ENCODE results near the gene ZBTB17. TPM values are rescaled to one million over a fixed set of nuclear protein-coding genes. Genes with fewer than 3 reads are reported as not detected.

The ZBTB17 gene
- total RNA-seq, 1 experiment from 2014 or later, result 41.6 TPM

DNA sequence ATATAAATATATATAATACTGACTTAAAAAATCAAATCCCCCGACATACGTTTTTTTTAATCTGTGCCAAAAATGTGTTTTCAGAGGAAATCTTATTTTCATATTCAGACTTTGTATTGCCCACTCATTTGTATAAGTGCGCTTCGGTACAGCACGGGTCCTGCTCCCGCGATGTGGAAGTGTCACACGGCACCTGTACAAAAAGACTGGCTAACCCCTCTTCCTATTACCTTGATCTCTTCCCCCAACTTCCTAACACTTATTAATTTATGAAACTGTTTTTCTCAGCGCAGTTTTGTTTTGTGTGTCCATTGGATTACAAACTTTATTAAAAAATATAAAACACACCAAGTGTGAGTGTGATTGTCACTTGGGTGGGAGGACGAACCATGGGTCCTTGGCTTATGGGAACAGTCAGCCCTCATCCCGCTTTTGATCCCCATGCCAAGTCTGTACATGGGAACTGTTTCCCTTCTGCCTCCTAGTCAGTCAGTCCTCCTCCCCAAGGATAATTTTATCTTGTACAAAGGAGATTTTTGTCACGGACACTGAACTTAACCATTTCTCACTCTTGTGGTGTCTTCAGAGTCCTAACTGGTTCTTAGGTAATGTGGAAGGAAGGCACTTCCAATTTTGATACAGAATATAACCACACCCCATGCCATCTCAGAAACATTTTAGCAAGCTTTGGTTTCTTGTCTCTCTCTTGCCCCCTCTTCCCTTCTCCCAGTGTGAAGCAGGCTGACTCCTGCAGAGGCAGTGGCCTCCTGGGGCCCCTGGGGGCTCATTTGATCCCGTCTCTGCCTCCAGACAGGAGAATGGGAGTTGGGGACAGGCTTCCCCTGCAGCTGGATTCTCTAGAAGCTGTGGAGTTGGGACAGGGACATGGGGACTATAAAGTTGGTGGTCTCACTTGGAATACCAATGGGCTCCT lies 35.5 kb downstream of the ZBTB17 start:
- H3K27me3 ChIP-seq (ENCODE audit: control insufficient read depth, insufficient read depth, low read length), result no peaks in the 10 kb centered on the region
- in situ Hi-C loops (cut with HindIII; ENCODE audit: low pct_unique_long_range_greater_than_20kb, low sequenced_read_pairs) (no loop called here), intact Hi-C loops (cut with micrococcal nuclease; ENCODE audit: unreplicated experiment) (no loop called here)
- ChIA-PET CTCF (no interaction called here), POLR2A (interaction anchor here (0.6 kb wide), 1 partner anchor 490 kb away, joined by 3 read pairs; no protein-coding TSS in a partner anchor)
- DNase-seq (ENCODE audit: low read depth, low spot score) (no peak), ATAC-seq (no peak)
- no peaks in the 10 kb centered on the region for H3K9me3 ChIP-seq (ENCODE audit: control insufficient read depth, insufficient read depth, low read depth, low read length)
- TF ChIP-seq, protein P1, sequence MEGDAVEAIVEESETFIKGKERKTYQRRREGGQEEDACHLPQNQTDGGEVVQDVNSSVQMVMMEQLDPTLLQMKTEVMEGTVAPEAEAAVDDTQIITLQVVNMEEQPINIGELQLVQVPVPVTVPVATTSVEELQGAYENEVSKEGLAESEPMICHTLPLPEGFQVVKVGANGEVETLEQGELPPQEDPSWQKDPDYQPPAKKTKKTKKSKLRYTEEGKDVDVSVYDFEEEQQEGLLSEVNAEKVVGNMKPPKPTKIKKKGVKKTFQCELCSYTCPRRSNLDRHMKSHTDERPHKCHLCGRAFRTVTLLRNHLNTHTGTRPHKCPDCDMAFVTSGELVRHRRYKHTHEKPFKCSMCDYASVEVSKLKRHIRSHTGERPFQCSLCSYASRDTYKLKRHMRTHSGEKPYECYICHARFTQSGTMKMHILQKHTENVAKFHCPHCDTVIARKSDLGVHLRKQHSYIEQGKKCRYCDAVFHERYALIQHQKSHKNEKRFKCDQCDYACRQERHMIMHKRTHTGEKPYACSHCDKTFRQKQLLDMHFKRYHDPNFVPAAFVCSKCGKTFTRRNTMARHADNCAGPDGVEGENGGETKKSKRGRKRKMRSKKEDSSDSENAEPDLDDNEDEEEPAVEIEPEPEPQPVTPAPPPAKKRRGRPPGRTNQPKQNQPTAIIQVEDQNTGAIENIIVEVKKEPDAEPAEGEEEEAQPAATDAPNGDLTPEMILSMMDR (IDR thresholded peaks at IDR 0.05), result no peak
- TF ChIP-seq, protein P2, sequence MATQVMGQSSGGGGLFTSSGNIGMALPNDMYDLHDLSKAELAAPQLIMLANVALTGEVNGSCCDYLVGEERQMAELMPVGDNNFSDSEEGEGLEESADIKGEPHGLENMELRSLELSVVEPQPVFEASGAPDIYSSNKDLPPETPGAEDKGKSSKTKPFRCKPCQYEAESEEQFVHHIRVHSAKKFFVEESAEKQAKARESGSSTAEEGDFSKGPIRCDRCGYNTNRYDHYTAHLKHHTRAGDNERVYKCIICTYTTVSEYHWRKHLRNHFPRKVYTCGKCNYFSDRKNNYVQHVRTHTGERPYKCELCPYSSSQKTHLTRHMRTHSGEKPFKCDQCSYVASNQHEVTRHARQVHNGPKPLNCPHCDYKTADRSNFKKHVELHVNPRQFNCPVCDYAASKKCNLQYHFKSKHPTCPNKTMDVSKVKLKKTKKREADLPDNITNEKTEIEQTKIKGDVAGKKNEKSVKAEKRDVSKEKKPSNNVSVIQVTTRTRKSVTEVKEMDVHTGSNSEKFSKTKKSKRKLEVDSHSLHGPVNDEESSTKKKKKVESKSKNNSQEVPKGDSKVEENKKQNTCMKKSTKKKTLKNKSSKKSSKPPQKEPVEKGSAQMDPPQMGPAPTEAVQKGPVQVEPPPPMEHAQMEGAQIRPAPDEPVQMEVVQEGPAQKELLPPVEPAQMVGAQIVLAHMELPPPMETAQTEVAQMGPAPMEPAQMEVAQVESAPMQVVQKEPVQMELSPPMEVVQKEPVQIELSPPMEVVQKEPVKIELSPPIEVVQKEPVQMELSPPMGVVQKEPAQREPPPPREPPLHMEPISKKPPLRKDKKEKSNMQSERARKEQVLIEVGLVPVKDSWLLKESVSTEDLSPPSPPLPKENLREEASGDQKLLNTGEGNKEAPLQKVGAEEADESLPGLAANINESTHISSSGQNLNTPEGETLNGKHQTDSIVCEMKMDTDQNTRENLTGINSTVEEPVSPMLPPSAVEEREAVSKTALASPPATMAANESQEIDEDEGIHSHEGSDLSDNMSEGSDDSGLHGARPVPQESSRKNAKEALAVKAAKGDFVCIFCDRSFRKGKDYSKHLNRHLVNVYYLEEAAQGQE (IDR thresholded peaks at IDR 0.05; ENCODE audit: insufficient read depth in 1 of 2, low read depth in 2 of 2, low read length in 1 of 2), result no peak
- no peak overlapping the region for H3K27ac ChIP-seq (ENCODE audit: low read length)
- H3K36me3 ChIP-seq (ENCODE audit: control insufficient read depth, insufficient read depth, low read length), result peaks cover 13% of the 10 kb centered on the region
- peaks cover 18% of the 10 kb centered on the region for H3K4me1 ChIP-seq (ENCODE audit: control insufficient read depth, insufficient read depth, low read length)
- H3K4me3 ChIP-seq (ENCODE audit: low read depth in 2 of 2, low read length in 2 of 2), result no peak overlapping the region
- BruUV-seq (replicated peaks), result no TSS peak

GRCh38 chr1:15939181-15940109 lies 36.5 kb downstream of the ZBTB17 start:
- H3K4me1 ChIP-seq (ENCODE audit: control insufficient read depth, insufficient read depth, low read length), result peaks cover 18% of the 10 kb centered on the region
- H3K27me3 ChIP-seq (ENCODE audit: control insufficient read depth, insufficient read depth, low read length), result no peaks in the 10 kb centered on the region
- peak; percentile 68 for ATAC-seq
- H3K36me3 ChIP-seq (ENCODE audit: control insufficient read depth, insufficient read depth, low read length), result peaks cover 10% of the 10 kb centered on the region
- intact Hi-C loops (cut with micrococcal nuclease; ENCODE audit: unreplicated experiment), result no loop called here
- CTCF ChIA-PET, result no interaction called here
- BruUV-seq (replicated peaks), result no TSS peak
- DNase-seq (ENCODE audit: low read depth, low spot score), result no peak
- no peaks in the 10 kb centered on the region for H3K9me3 ChIP-seq (ENCODE audit: control insufficient read depth, insufficient read depth, low read depth, low read length)
- POLR2A ChIA-PET, result no interaction called here
- H3K27ac ChIP-seq (ENCODE audit: low read length), result peak overlapping the region; percentile 70
- TF ChIP-seq SIN3A (IDR thresholded peaks at IDR 0.05; ENCODE audit: borderline replicate concordance, insufficient read depth, low read depth, low read length), result 0 out of 2 replicates have a peak, but pooled peaks have one; percentile 53
- TF ChIP-seq, protein P1 (IDR thresholded peaks at IDR 0.05), result no peak
- in situ Hi-C loops (cut with HindIII; ENCODE audit: low pct_unique_long_range_greater_than_20kb, low sequenced_read_pairs), result no loop called here
- no peak overlapping the region for H3K4me3 ChIP-seq (ENCODE audit: low read depth in 2 of 2, low read length in 2 of 2)

Measured in Panc1 (cell line).